Epidermal melanocyte (primary cell): ENCODE results near the gene TCHP.
"Not testable (repeated sequence)": the region's sequence is repeated elsewhere in the genome, so short reads cannot be mapped to it uniquely, and the experiment has no call there.

ENCODE experiments used
- DNase-seq: peaks from one replicate; pipeline ENCODE4 v3.0.0; 2011; ENCODE audit warnings: low spot score; ENCODE audit not compliant: insufficient read length

Gene TCHP

GRCh38 chr12:109879351-109880042 lies 20.6 kb upstream of the TCHP start:
- DNase-seq = no peak

- DNase-seq = peak; percentile 82
These were observed 19.8 kb upstream of the TCHP start, which contains the start of gene GLTP for GRCh38 chr12:109880043-109880931. Gene GLTP, minus strand, starts transcription at chr12:109880541. Its CDS starts 167 bp downstream, at chr12:109880374.

GRCh38 chr12:109880938-109881337 lies 19.1 kb upstream of the TCHP start:
- DNase-seq = no peak

GRCh38 chr12:109881752-109882151 lies 18.3 kb upstream of the TCHP start:
- DNase-seq = no peak

- DNase-seq = no peak
These were observed 16.6 kb upstream of the TCHP start for GRCh38 chr12:109883461-109883860.

- DNase-seq = no peak
These were observed 14.5 kb upstream of the TCHP start for GRCh38 chr12:109885616-109886015.

GRCh38 chr12:109888179-109889020 lies 11.7 kb upstream of the TCHP start:
- DNase-seq = no peak

GRCh38 chr12:109890620-109891170 lies 9.4 kb upstream of the TCHP start:
- DNase-seq = no peak

- DNase-seq = not testable (repeated sequence)
These were observed 8.3 kb upstream of the TCHP start for GRCh38 chr12:109891731-109892130.

GRCh38 chr12:109892165-109892715 lies 7.8 kb upstream of the TCHP start:
- DNase-seq = no peak

GRCh38 chr12:109892748-109893147 lies 7.3 kb upstream of the TCHP start:
- DNase-seq = no peak

- no peak for DNase-seq
These were observed 6.6 kb upstream of the TCHP start for GRCh38 chr12:109893261-109893995.

GRCh38 chr12:109894939-109895338 lies 5.1 kb upstream of the TCHP start:
- DNase-seq = no peak

- DNase-seq = no peak
These were observed 3.9 kb upstream of the TCHP start for GRCh38 chr12:109896188-109896587.

GRCh38 chr12:109897029-109897428 lies 3.0 kb upstream of the TCHP start:
- DNase-seq = no peak

GRCh38 chr12:109899345-109899744 lies 729 bp upstream of the TCHP start:
- DNase-seq = not testable (repeated sequence)

GRCh38 chr12:109900752-109901580 lies 892 bp downstream of the TCHP start:
- DNase-seq = no peak

GRCh38 chr12:109902891-109903418 lies 2.9 kb downstream of the TCHP start:
- no peak for DNase-seq

- no peak for DNase-seq
These were observed 5.2 kb downstream of the TCHP start for GRCh38 chr12:109905301-109905700.
